ENCODE results near the gene EIF4A3. TPM values are rescaled to one million over a fixed set of nuclear protein-coding genes. Genes with fewer than 3 reads are reported as not detected.

The EIF4A3 gene
- total and polyA plus RNA-seq, 10 of the 15 experiments (the other 5 are each of a cell fraction or from before 2014, with no cell fraction given) = 53.3 to 225 (median 103) TPM

GRCh38 chr17:80183581-80184422 lies 36.9 kb upstream of the EIF4A3 start (continued):
- TF ChIP-seq, protein P1, sequence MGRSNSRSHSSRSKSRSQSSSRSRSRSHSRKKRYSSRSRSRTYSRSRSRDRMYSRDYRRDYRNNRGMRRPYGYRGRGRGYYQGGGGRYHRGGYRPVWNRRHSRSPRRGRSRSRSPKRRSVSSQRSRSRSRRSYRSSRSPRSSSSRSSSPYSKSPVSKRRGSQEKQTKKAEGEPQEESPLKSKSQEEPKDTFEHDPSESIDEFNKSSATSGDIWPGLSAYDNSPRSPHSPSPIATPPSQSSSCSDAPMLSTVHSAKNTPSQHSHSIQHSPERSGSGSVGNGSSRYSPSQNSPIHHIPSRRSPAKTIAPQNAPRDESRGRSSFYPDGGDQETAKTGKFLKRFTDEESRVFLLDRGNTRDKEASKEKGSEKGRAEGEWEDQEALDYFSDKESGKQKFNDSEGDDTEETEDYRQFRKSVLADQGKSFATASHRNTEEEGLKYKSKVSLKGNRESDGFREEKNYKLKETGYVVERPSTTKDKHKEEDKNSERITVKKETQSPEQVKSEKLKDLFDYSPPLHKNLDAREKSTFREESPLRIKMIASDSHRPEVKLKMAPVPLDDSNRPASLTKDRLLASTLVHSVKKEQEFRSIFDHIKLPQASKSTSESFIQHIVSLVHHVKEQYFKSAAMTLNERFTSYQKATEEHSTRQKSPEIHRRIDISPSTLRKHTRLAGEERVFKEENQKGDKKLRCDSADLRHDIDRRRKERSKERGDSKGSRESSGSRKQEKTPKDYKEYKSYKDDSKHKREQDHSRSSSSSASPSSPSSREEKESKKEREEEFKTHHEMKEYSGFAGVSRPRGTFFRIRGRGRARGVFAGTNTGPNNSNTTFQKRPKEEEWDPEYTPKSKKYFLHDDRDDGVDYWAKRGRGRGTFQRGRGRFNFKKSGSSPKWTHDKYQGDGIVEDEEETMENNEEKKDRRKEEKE (IDR thresholded peaks at IDR 0.05) = no peak
- TF ChIP-seq ASH2L (IDR thresholded peaks at IDR 0.05; ENCODE audit: borderline replicate concordance, low read depth) = no peak
- TF ChIP-seq TBL1XR1 (IDR thresholded peaks at IDR 0.05; ENCODE audit: low read depth, low read length) = no peak
- no peak for TF ChIP-seq PAX8 (IDR thresholded peaks at IDR 0.05)
- no peak for TF ChIP-seq SIN3A (IDR thresholded peaks at IDR 0.05; ENCODE audit: low read depth, low read length)
- TF ChIP-seq RUNX3 (IDR thresholded peaks at IDR 0.05; ENCODE audit: low read length) = no peak

DNA sequence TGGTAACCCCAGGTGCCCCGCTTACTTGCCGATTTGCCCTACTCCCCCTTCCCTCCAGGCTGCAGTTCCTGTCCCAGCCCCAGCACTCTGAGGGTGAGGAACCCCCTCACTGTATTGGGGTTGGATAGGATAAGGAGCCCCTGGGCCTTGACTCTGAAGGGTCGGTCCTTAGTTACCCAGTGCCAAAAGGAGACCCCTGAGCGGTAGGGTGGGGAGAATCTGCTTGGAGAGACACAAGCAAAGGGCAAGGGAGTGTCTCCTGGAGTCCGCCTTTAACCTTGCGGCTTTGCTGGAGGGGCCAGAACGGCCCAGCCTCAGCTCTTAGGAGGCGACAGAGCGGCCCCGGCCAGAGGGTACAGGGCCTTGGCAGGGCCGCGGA lies 35.9 kb upstream of the EIF4A3 start:
- no peak overlapping the region for H3K4me2 ChIP-seq (ENCODE audit: control insufficient read depth, insufficient read depth)
- intact Hi-C loops (cut with micrococcal nuclease; ENCODE audit: unreplicated experiment) (no loop called here), in situ Hi-C loops (cut with MboI) (no loop called here)
- H3K36me3 ChIP-seq (ENCODE audit: control insufficient read depth in 2 of 2, insufficient read depth in 2 of 2, low read length in 1 of 2) = no peaks in the 10 kb centered on the region
- no peak overlapping the region for H3K27ac ChIP-seq (ENCODE audit: control insufficient read depth, insufficient read depth)
- no TSS peak for BruUV-seq (replicated peaks)
- H3K9me3 ChIP-seq (replicated peaks; ENCODE audit: control insufficient read depth, insufficient read depth, low read length) = no peaks in the 10 kb centered on the region
- no peak for DNase-seq (ENCODE audit: low read depth, low spot score)
- H3K79me2 ChIP-seq (ENCODE audit: control insufficient read depth, insufficient read depth, low read length) = no peaks in the 10 kb centered on the region
- H3K4me1 ChIP-seq (ENCODE audit: control insufficient read depth, insufficient read depth, low read length) = no peaks in the 10 kb centered on the region
- H3K9ac ChIP-seq (ENCODE audit: control insufficient read depth, insufficient read depth, low read length) = no peak overlapping the region
- WGBS (ENCODE audit: insufficient coverage, insufficient replicate concordance, low lambda C conversion rate, missing lambda C conversion rate) = 63% methylated on average over 12 of the region's 12 CpGs
- peaks cover 0 to 3% of the 10 kb centered on the region in 2 experiments; a peak in 2 of 4 replicates for H3K27me3 ChIP-seq (replicated peaks in 1 of 2; ENCODE audit: control insufficient read depth in 2 of 2, insufficient read depth in 2 of 2, low read length in 1 of 2)
- RAD21 ChIA-PET (ENCODE audit: unreplicated experiment) = no interaction called here
- SMC1A ChIA-PET (ENCODE audit: uncharacterized antibody, unreplicated experiment) = no interaction called here
- CTCF ChIA-PET = no interaction called here
- ATAC-seq = no peak
- no peaks in the 10 kb centered on the region for H4K20me1 ChIP-seq (ENCODE audit: control insufficient read depth, insufficient read depth)
- no peak overlapping the region for H2AFZ ChIP-seq (ENCODE audit: control insufficient read depth, low read depth, low read length)
- H3K4me3 ChIP-seq = no peak overlapping the region
- POLR2A ChIA-PET = no interaction called here
- no peak for FAIRE-seq
- TF ChIP-seq ATF7 (IDR thresholded peaks at IDR 0.05; ENCODE audit: low read depth) = no peak
- TF ChIP-seq JUND (IDR thresholded peaks at IDR 0.05; ENCODE audit: low read depth, low read length) = no peak
- no peak for TF ChIP-seq E4F1 (IDR thresholded peaks at IDR 0.05; ENCODE audit: borderline replicate concordance, partially characterized antibody)
- no peak for TF ChIP-seq ZBTB4 (CRISPR knock-in tag; IDR thresholded peaks at IDR 0.05)
- no peak for TF ChIP-seq HCFC1 (IDR thresholded peaks at IDR 0.05; ENCODE audit: low read length)
- TF ChIP-seq TCF7 (IDR thresholded peaks at IDR 0.05; ENCODE audit: borderline replicate concordance) = no peak
- no peak for TF ChIP-seq MTA3 (IDR thresholded peaks at IDR 0.05; ENCODE audit: borderline replicate concordance, low read length)
- TF ChIP-seq PAX8 (IDR thresholded peaks at IDR 0.05) = no peak
